CD14-positive monocyte (primary cell): Measurements from ENCODE around the gene MAPKAPK3. TPM values are rescaled to one million over a fixed set of nuclear protein-coding genes. Genes with fewer than 3 reads are reported as not detected.

Experiments
- DNase-seq, 3 donors: peaks; one replicate each; pipeline ENCODE4 v3.0.0-alpha.2; 2011 to 2022
- H2AFZ ChIP-seq: 2 replicates; pipeline ENCODE4 v1.6.0; 2012; ENCODE audit warnings: mild to moderate bottlenecking, low read depth, low read length, inconsistent platforms; ENCODE audit not compliant: insufficient read depth, poor library complexity, severe bottlenecking
- H3K27ac ChIP-seq, 2 donors: 1 replicate in 1 of 2; 2 replicates in 1 of 2; pipeline ENCODE4 v1.5.1; 2012 to 2013; ENCODE audit warnings: low read length in 2 of 2, control low read depth in 1 of 2, inconsistent platforms in 1 of 2, low read depth in 1 of 2, mild to moderate bottlenecking in 1 of 2
- H3K27me3 ChIP-seq, 2 donors: one replicate each; pipeline versions ENCODE4 v1.6.0 to v1.6.1; 2011 to 2013; ENCODE audit warnings: low read length in 2 of 2; ENCODE audit not compliant: control insufficient read depth in 2 of 2, insufficient read depth in 2 of 2
- H3K36me3 ChIP-seq, 2 donors: replicated peaks in 1 of 2; 1 replicate in 1 of 2; 2 replicates in 1 of 2; pipeline versions ENCODE4 v1.5.1 to v1.6.1; 2012 to 2013; ENCODE audit warnings: low read length in 2 of 2, control low read depth in 1 of 2, inconsistent platforms in 1 of 2, mild to moderate bottlenecking in 1 of 2; ENCODE audit not compliant: insufficient read depth in 2 of 2, control insufficient read depth in 1 of 2
- H3K4me1 ChIP-seq, 2 donors: 1 replicate in 1 of 2; 2 replicates in 1 of 2; pipeline versions ENCODE4 v1.5.1 to v1.6.1; 2012 to 2013; ENCODE audit warnings: low read length in 2 of 2, control low read depth in 1 of 2, inconsistent platforms in 1 of 2, mild to moderate bottlenecking in 1 of 2, moderate library complexity in 1 of 2; ENCODE audit not compliant: insufficient read depth in 2 of 2, control insufficient read depth in 1 of 2
- H3K4me2 ChIP-seq: replicated peaks from 2 replicates; pipeline ENCODE3; 2012; ENCODE audit warnings: low read length, moderate library complexity, mild to moderate bottlenecking; ENCODE audit not compliant: poor library complexity, severe bottlenecking; ENCODE audit errors: extremely low read depth
- H3K4me3 ChIP-seq, 3 experiments: fragments of 200-600 bp in 1 of 3; sonication (generic) in 1 of 3; replicated peaks in 1 of 3; 1 replicate in 2 of 3; 2 replicates in 1 of 3; pipeline ENCODE4 v1.5.1; 2011 to 2013; ENCODE audit warnings: low read length in 3 of 3, mild to moderate bottlenecking in 3 of 3, control low read depth in 2 of 3, low read depth in 2 of 3, inconsistent platforms in 1 of 3, moderate library complexity in 1 of 3
- H3K79me2 ChIP-seq: 2 replicates; pipeline ENCODE4 v1.6.0; 2012; ENCODE audit warnings: mild to moderate bottlenecking, control low read depth, inconsistent platforms, low read length, moderate library complexity; ENCODE audit not compliant: insufficient read depth
- H3K9ac ChIP-seq: 2 replicates; pipeline ENCODE4 v1.6.0; 2017; ENCODE audit warnings: low read length, mild to moderate bottlenecking; ENCODE audit not compliant: insufficient read depth, poor library complexity, severe bottlenecking
- H3K9me3 ChIP-seq, 2 donors: replicated peaks in 1 of 2; 1 replicate in 1 of 2; 2 replicates in 1 of 2; pipeline versions ENCODE4 v1.5.1 to v1.6.1; 2012 to 2013; ENCODE audit warnings: low read length in 2 of 2, control low read depth in 1 of 2; ENCODE audit not compliant: control insufficient read depth in 1 of 2, insufficient read depth in 1 of 2
- H4K20me1 ChIP-seq: 2 replicates; pipeline ENCODE4 v1.6.0; 2012; ENCODE audit warnings: mild to moderate bottlenecking, low read length, control low read depth, moderate library complexity; ENCODE audit not compliant: insufficient read depth
- H3K27ac Mint-ChIP-seq, 7 donors: one replicate each; pipeline ENCODE4 v1.8.0; 2020; ENCODE audit warnings: mild to moderate bottlenecking in 7 of 7, mixed read lengths in 7 of 7, moderate library complexity in 6 of 7, inconsistent platforms in 2 of 7
- H3K27me3 Mint-ChIP-seq, 3 donors: one replicate each; pipeline ENCODE4 v1.8.0; 2021 to 2022; ENCODE audit warnings: low read depth in 3 of 3, mild to moderate bottlenecking in 3 of 3, mixed read lengths in 3 of 3, moderate library complexity in 3 of 3, inconsistent platforms in 1 of 3
- H3K36me3 Mint-ChIP-seq, 2 donors: one replicate each; pipeline ENCODE4 v1.8.0; 2020; ENCODE audit warnings: mixed read lengths in 2 of 2, inconsistent platforms in 1 of 2, mild to moderate bottlenecking in 1 of 2
- H3K4me1 Mint-ChIP-seq: one replicate; pipeline ENCODE4 v1.8.0; 2020; ENCODE audit warnings: mild to moderate bottlenecking, mixed read lengths
- H3K4me3 Mint-ChIP-seq, 2 donors: one replicate each; pipeline ENCODE4 v1.8.0; 2020; ENCODE audit warnings: mild to moderate bottlenecking in 2 of 2, mixed read lengths in 2 of 2, moderate library complexity in 1 of 2
- H3K9me3 Mint-ChIP-seq, 7 donors: one replicate each; pipeline ENCODE4 v1.8.0; 2020 to 2022; ENCODE audit warnings: mixed read lengths in 7 of 7, mild to moderate bottlenecking in 6 of 7, moderate library complexity in 6 of 7, inconsistent platforms in 2 of 7
- whole genome bisulfite sequencing: methylation state at CpG from one replicate; pipeline ENCODE4 v1.1.5; 2013; ENCODE audit warnings: missing lambda C conversion rate; ENCODE audit not compliant: insufficient coverage; 5-methylcytosine and 5-hydroxymethylcytosine counted together
- intact Hi-C, 2 donors: fragments of 100-400 bp; cut with micrococcal nuclease; formaldehyde crosslinking; loops; one replicate each; pipeline versions ENCODE4 v1.15.0 to v1.15.1; 2023
- polyA plus RNA-seq, 3 donors: library from polyadenylated mRNA; depleted of rRNA in 1 of 3; unstranded in 2 of 3; stranded (reverse) in 1 of 3; fragments of 300-500 nt in 2 of 3; fragments of >200 nt in 1 of 3; fragmentation: Illumina TruSeq in 2 of 3; gene quantifications; 1 replicate in 2 of 3; 2 replicates in 1 of 3; pipeline ENCODE4 v1.2.3, GENCODE V29; 2012 to 2021
- TF ChIP-seq, protein P1 (sequence below): fragments of 200-600 bp; IDR thresholded peaks from one replicate; pipeline ENCODE4 v1.8.0; 2022; ENCODE audit warnings: antibody characterized with exemption, mild to moderate bottlenecking

The MAPKAPK3 gene
- polyA plus RNA-seq, 3 donors: 173 to 252 (median 201) TPM

DNA sequence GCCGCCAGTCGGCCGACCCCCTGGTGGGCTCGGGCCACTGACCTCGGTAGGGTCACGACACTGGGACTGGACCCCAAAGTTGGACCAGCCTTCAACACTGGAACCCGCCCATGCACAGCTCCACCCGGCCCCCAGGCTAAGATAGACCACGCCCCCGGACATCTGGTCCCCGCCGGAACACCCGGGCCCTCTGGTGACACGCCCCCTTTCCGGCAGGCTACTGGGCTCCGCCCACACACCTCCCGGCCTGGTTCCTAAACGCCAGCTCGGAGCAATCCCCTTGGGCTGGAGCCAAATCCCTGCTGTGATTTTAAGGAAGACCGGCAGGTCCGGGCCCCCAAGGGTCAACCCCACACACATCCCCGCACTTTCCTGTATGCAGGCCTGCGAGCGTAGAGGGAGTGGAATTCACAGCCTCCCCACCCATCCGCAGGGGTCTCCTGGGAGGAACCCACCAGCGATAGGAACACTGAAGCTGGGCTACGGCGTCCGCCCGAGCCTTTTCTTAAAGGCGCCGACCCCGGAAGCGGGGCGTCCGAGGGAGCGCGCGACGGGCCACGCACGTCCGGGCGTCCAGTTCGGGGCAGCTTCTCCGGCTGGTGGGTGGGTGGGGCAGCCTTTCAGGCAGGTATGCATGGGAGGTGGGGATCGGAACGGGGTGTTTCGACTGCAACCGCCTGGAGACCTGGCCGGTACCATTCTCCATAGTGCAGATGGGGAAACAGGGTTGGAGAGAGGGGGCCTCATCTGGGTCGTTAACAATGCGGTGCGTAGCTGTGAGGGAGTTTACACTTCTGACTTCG is 47.8 kb upstream of the MAPKAPK3 start, which contains the start of gene HEMK1:
HEMK1 (plus strand) TSS at position 576 of the 803 bp plus-strand sequence. CDS start 1,583 bp downstream, outside the sequence.
- peaks cover 43% of the 10 kb centered on the region for H3K4me1 Mint-ChIP-seq

More for the DNA sequence above, 47.8 kb upstream of the MAPKAPK3 start, which contains the start of gene HEMK1:
- Mint-ChIP-seq H3K27ac (peak within 1 kb of the TSS; percentile 85 to 97 (median 92)), H3K36me3 (peaks cover 4 to 11% of the 10 kb centered on the region in 2 donors), H3K9me3 (peaks cover 0 to 4% (median 0%) of the 10 kb centered on the region in 7 donors), H3K27me3 (peaks cover 7 to 13% (median 9%) of the 10 kb centered on the region in 3 donors), H3K4me3 (peak within 1 kb of the TSS; percentile 94 to 97)
- peak within 1 kb of the TSS; percentile 49 to 87 for H3K27ac ChIP-seq
- H4K20me1 ChIP-seq: no peaks in the 10 kb centered on the region
- H3K36me3 ChIP-seq: peaks cover 0 to 7% of the 10 kb centered on the region in 2 donors
- under 1% methylated on average over 44 of the region's 55 CpGs for WGBS
- H3K79me2 ChIP-seq: peaks cover 9% of the 10 kb centered on the region
- peak within 1 kb of the TSS; percentile 77 for H3K9ac ChIP-seq
- peaks cover 0 to 6% of the 10 kb centered on the region in 2 donors for H3K27me3 ChIP-seq
- H3K4me3 ChIP-seq: peak within 1 kb of the TSS; percentile 60 to 88 (median 63)
- TF ChIP-seq, protein P1, sequence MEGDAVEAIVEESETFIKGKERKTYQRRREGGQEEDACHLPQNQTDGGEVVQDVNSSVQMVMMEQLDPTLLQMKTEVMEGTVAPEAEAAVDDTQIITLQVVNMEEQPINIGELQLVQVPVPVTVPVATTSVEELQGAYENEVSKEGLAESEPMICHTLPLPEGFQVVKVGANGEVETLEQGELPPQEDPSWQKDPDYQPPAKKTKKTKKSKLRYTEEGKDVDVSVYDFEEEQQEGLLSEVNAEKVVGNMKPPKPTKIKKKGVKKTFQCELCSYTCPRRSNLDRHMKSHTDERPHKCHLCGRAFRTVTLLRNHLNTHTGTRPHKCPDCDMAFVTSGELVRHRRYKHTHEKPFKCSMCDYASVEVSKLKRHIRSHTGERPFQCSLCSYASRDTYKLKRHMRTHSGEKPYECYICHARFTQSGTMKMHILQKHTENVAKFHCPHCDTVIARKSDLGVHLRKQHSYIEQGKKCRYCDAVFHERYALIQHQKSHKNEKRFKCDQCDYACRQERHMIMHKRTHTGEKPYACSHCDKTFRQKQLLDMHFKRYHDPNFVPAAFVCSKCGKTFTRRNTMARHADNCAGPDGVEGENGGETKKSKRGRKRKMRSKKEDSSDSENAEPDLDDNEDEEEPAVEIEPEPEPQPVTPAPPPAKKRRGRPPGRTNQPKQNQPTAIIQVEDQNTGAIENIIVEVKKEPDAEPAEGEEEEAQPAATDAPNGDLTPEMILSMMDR: no peak
- no peaks in the 10 kb centered on the region for H3K9me3 ChIP-seq
- H3K4me2 ChIP-seq: peak within 1 kb of the TSS; percentile 92
- H2AFZ ChIP-seq: peak within 1 kb of the TSS; percentile 88
- intact Hi-C loops: no loop called here
- peak; percentile 85 to 89 (median 88) for DNase-seq
- H3K4me1 ChIP-seq: peaks cover 29 to 52% of the 10 kb centered on the region in 2 donors
